A549 treated with AZD9567 at 1 μM for 4 hours (cell line): Measurements from ENCODE around the gene MIXL1. TPM values are rescaled to one million over a fixed set of nuclear protein-coding genes. Genes with fewer than 3 reads are reported as not detected.

Source experiments
- total RNA-seq: library from RNA; stranded (reverse); fragments of 200-300 nt; extraction: Qiagen RNA extraction; gene quantifications from 5 replicates; pipeline ENCODE4 v1.2.3, GENCODE V29; 2022; ENCODE audit not compliant: insufficient read depth

Gene MIXL1
- 0.06 TPM in 1 of 5 replicates, not detected in the others for total RNA-seq

GRCh38 chr1:226223157-226223785, at the start of gene MIXL1:
Gene MIXL1 (plus strand): TSS chr1:226223664. CDS start chr1:226223682, 18 bp downstream.

GRCh38 chr1:226186124-226187018, 37.1 kb upstream of the MIXL1 start, which contains the start of gene ACBD3:
Gene ACBD3 (minus strand): TSS chr1:226186741. CDS start chr1:226186675, 66 bp downstream.

Other genes with a start within 250 kb of the MIXL1 start
- gene SDE2, start 224.3 kb upstream of the MIXL1 start, total RNA-seq = 6.8 to 10.6 TPM (median 7.6 TPM) in 5 replicates
- gene H3-3A, start 160.9 kb upstream of the MIXL1 start, total RNA-seq = 407 to 479 TPM (median 458 TPM) in 5 replicates
- gene ACBD3, start 36.9 kb upstream of the MIXL1 start, total RNA-seq = 20.4 to 35.3 TPM (median 27.2 TPM) in 5 replicates
- gene LIN9, start 85.5 kb downstream of the MIXL1 start, total RNA-seq = 5.6 to 7.8 TPM (median 7.1 TPM) in 5 replicates
- gene PARP1, start 184.4 kb downstream of the MIXL1 start, total RNA-seq = 104 to 138 TPM (median 110 TPM) in 5 replicates